ENCODE measurements around the gene POLR3GL.

DNA sequence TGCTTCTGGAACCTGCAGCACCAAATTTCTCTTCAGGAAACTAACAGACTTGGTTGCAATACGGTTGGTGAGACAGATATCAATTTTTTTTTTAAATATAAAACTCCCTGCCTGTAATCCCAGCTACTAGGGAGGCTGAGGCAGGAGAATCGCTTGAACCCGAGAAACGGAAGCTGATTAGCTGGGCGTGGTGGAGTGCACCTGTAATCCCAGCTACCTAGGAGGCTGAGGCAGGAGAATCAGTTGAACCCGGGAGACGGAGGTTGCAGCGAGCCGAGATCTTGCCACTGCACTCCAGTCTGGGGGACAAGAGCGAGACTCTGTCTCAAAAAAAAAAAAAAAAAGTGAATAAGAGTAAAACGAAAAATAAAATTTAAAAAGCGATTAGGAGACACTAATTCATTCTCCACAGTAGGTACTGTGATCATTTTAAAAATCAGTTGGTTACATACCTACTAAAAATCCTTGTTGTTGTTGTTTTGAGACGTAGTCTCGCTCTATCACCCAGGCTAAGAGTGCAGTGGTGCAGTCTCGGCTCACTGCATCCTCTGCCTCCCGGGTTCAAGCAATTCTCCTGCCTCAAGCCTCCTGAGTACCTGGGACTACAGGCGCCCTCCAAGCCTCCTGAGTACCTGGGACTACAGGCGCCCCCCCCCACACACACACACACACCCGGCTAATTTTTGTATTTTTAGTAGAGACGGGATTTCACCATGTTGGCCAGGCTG is 36.4 kb upstream of the POLR3GL start:
- TF ChIP-seq, protein P1, sequence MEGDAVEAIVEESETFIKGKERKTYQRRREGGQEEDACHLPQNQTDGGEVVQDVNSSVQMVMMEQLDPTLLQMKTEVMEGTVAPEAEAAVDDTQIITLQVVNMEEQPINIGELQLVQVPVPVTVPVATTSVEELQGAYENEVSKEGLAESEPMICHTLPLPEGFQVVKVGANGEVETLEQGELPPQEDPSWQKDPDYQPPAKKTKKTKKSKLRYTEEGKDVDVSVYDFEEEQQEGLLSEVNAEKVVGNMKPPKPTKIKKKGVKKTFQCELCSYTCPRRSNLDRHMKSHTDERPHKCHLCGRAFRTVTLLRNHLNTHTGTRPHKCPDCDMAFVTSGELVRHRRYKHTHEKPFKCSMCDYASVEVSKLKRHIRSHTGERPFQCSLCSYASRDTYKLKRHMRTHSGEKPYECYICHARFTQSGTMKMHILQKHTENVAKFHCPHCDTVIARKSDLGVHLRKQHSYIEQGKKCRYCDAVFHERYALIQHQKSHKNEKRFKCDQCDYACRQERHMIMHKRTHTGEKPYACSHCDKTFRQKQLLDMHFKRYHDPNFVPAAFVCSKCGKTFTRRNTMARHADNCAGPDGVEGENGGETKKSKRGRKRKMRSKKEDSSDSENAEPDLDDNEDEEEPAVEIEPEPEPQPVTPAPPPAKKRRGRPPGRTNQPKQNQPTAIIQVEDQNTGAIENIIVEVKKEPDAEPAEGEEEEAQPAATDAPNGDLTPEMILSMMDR (IDR thresholded peaks at IDR 0.05), result no peak
- no peak for TF ChIP-seq POLR2A (IDR thresholded peaks at IDR 0.05)
